Stimulated activated CD4-positive, alpha-beta T cell treated with anti-CD3 and anti-CD28 coated beads, TNF-alpha, amount 100 ng/mL, for 1 hour (primary cell): ENCODE results near the gene TMEM143.
A peak's percentile ranks its signal among the peaks of the same experiment; 100 is the strongest.
"Not testable (repeated sequence)": the region's sequence is repeated elsewhere in the genome, so short reads cannot be mapped to it uniquely, and the experiment has no call there.

Experiments used
- DNase-seq, 3 donors: peaks; one replicate each; pipeline ENCODE4 v3.0.0-alpha.2; 2020; ENCODE audit warnings: low read depth in 3 of 3, low spot score in 1 of 3

TMEM143 gene

GRCh38 chr19:48332351-48332661 lies 31.4 kb downstream of the TMEM143 start:
- DNase-seq = no peak

- DNase-seq = peak; percentile 53 to 63 (median 60)
Measured at GRCh38 chr19:48330012-48330681, 33.6 kb downstream of the TMEM143 start.

GRCh38 chr19:48329167-48329891 lies 34.4 kb downstream of the TMEM143 start:
- peak in 1 of 3 donors; percentile 26 for DNase-seq

- peak; percentile 67 to 74 (median 72) for DNase-seq
Measured at GRCh38 chr19:48325265-48325910, 38.4 kb downstream of the TMEM143 start, which contains the start of gene EMP3. Gene EMP3 (plus strand): TSS chr19:48325552. CDS start chr19:48326845, 1,293 bp downstream.

GRCh38 chr19:48321622-48322591 lies 41.8 kb downstream of the TMEM143 start:
- DNase-seq = peak; percentile 97 to 100 (median 99)

GRCh38 chr19:48321372-48321621 lies 42.4 kb downstream of the TMEM143 start:
- DNase-seq = peak; percentile 86 to 95 (median 94)

- DNase-seq = peak in 2 of 3 donors; percentile 61 to 68
Measured at GRCh38 chr19:48319647-48320541, 43.8 kb downstream of the TMEM143 start.

GRCh38 chr19:48318286-48318987 lies 45.3 kb downstream of the TMEM143 start:
- DNase-seq = no peak

- DNase-seq = not testable (repeated sequence)
Measured at GRCh38 chr19:48317708-48317960, 46.1 kb downstream of the TMEM143 start.

GRCh38 chr19:48315712-48316111 lies 48.0 kb downstream of the TMEM143 start:
- DNase-seq = no peak

- DNase-seq = no peak
Measured at GRCh38 chr19:48311384-48311783, 52.4 kb downstream of the TMEM143 start.

GRCh38 chr19:48310227-48310626 lies 53.5 kb downstream of the TMEM143 start:
- DNase-seq = no peak

GRCh38 chr19:48309731-48310130 lies 54.0 kb downstream of the TMEM143 start:
- not testable (repeated sequence) for DNase-seq

GRCh38 chr19:48308631-48309586 lies 54.8 kb downstream of the TMEM143 start:
- no peak for DNase-seq

GRCh38 chr19:48303866-48304265 lies 59.9 kb downstream of the TMEM143 start:
- no peak for DNase-seq

GRCh38 chr19:48303367-48303766 lies 60.4 kb downstream of the TMEM143 start:
- DNase-seq = no peak

- DNase-seq = no peak
Measured at GRCh38 chr19:48302600-48302959, 61.2 kb downstream of the TMEM143 start.

GRCh38 chr19:48301886-48302599 lies 61.7 kb downstream of the TMEM143 start:
- DNase-seq = no peak
